K562 (cell line): ENCODE results near the gene PLIN5. TPM values are rescaled to one million over a fixed set of nuclear protein-coding genes. Genes with fewer than 3 reads are reported as not detected.

Source experiments
- ARID1B ChIP-seq: fragments of 450-650 bp; IDR thresholded peaks from 2 replicates; pipeline ENCODE4 v1.6.1; 2016; ENCODE audit warnings: antibody characterized with exemption, mild to moderate bottlenecking, inconsistent platforms
- ATF1 ChIP-seq, 2 experiments: fragments of 450-650 bp in 1 of 2; IDR thresholded peaks; 2 replicates each; pipeline ENCODE4 v1.6.1; 2016; ENCODE audit warnings: missing compliant biosample characterization in 1 of 2, missing genetic modification characterization in 1 of 2
- FOXA3 ChIP-seq, 2 experiments: fragments of 450-650 bp in 1 of 2; sonication (generic) in 1 of 2; formaldehyde crosslinking; IDR thresholded peaks in 1 of 2; conservative IDR thresholded peaks in 1 of 2; 2 replicates each; pipeline versions ENCODE4 v1.4.0 to v1.8.0; 2020 to 2022; ENCODE audit warnings: mild to moderate bottlenecking in 2 of 2, missing genetic modification reagents in 1 of 2
- FOXK2 ChIP-seq, 2 experiments: fragments of 450-650 bp; IDR thresholded peaks in 1 of 2; conservative IDR thresholded peaks in 1 of 2; 2 replicates each; pipeline ENCODE4 v1.6.1; 2016; ENCODE audit warnings: low read depth in 2 of 2, mild to moderate bottlenecking in 1 of 2
- FUS ChIP-seq: fragments of 200-400 bp; formaldehyde crosslinking; optimal IDR thresholded peaks from 2 replicates; pipeline ENCODE3; 2017; ENCODE audit warnings: low read depth, low read length
- HCFC1 ChIP-seq: IDR thresholded peaks from 2 replicates; pipeline ENCODE4 v1.6.1; 2012; ENCODE audit warnings: low read depth, low read length, improper control_type of control experiment
- KAT2B ChIP-seq: IDR thresholded peaks from one replicate; pipeline ENCODE4 v1.6.1; 2012; ENCODE audit warnings: low read depth, mild to moderate bottlenecking, control low read depth, inconsistent platforms, low read length, moderate library complexity
- KLF10 ChIP-seq: fragments of 250-450 bp; sonication (Bioruptor Pico); IDR thresholded peaks from 2 replicates; pipeline ENCODE4 v1.6.1; 2021; ENCODE audit warnings: matching md5 sums
- MYBL2 ChIP-seq, 2 experiments: fragments of 450-650 bp in 1 of 2; sonication (generic) in 1 of 2; formaldehyde crosslinking in 1 of 2; IDR thresholded peaks; 2 replicates each; pipeline versions ENCODE4 v1.6.1 to v1.8.1; 2017 to 2022; ENCODE audit warnings: borderline replicate concordance in 1 of 2, inconsistent platforms in 1 of 2, low read depth in 1 of 2, mild to moderate bottlenecking in 1 of 2, missing genetic modification reagents in 1 of 2, moderate library complexity in 1 of 2
- NR4A1 ChIP-seq, 2 experiments: fragments of 250-450 bp in 1 of 2; fragments of 450-650 bp in 1 of 2; sonication (Bioruptor Pico) in 1 of 2; IDR thresholded peaks; 2 replicates each; pipeline versions ENCODE4 v1.4.0 to v1.6.1; 2016 to 2020; ENCODE audit warnings: mild to moderate bottlenecking in 2 of 2, missing compliant biosample characterization in 1 of 2, missing genetic modification characterization in 1 of 2, moderate library complexity in 1 of 2
- PHF8 ChIP-seq: fragments of 200-600 bp; sonication (generic); IDR thresholded peaks from 2 replicates; pipeline ENCODE4 v1.6.1; 2012; ENCODE audit warnings: mixed run types, mild to moderate bottlenecking, inconsistent platforms, low read length, moderate library complexity, borderline replicate concordance
- SP2 ChIP-seq: IDR thresholded peaks from 2 replicates; pipeline ENCODE4 v1.6.1; 2011; ENCODE audit warnings: mild to moderate bottlenecking, low read depth, low read length, moderate library complexity; ENCODE audit not compliant: poor library complexity, severe bottlenecking; ENCODE audit errors: extremely low read depth
- STAG1 ChIP-seq: sonication (generic); formaldehyde crosslinking; IDR thresholded peaks from 2 replicates; pipeline ENCODE4 v1.5.0; 2020; ENCODE audit warnings: missing genetic modification reagents, borderline replicate concordance
- ZNF586 ChIP-seq: fragments of 450-650 bp; formaldehyde crosslinking; conservative IDR thresholded peaks from 2 replicates; pipeline ENCODE4 v1.4.0; 2020; ENCODE audit warnings: mild to moderate bottlenecking, moderate library complexity
- polyA plus RNA-seq, 8 experiments: library from polyadenylated mRNA; depleted of rRNA in 4 of 8; stranded (reverse) in 5 of 8; unstranded in 3 of 8; fragments of >200 nt; fragmentation: Nextera tagmentation in 2 of 8; fragmentation: Illumina TruSeq in 1 of 8; extraction: Ambion mirVana in 2 of 8; extraction: Trizol in 1 of 8; gene quantifications; 2 replicates each; pipeline versions ENCODE4 v1.2.1 to v1.2.3, GENCODE V29; 2011 to 2014; ENCODE audit warnings: inconsistent platforms in 1 of 8, missing spikeins in 1 of 8
- total RNA-seq, 7 experiments: library from RNA; depleted of rRNA in 6 of 7; stranded (reverse); fragments of >200 nt in 6 of 7; fragmentation: Illumina TruSeq in 2 of 7; extraction: Trizol in 2 of 7; gene quantifications; 2 replicates each; pipeline versions ENCODE4 v1.2.1 to v1.2.3, GENCODE V29; 2011 to 2021; ENCODE audit warnings: low replicate concordance in 1 of 7
- TF ChIP-seq, protein P1 (sequence below): sonication (generic); formaldehyde crosslinking; IDR thresholded peaks from 2 replicates; pipeline ENCODE4 v1.8.1; 2023; ENCODE audit warnings: mild to moderate bottlenecking, missing genetic modification reagents
- TF ChIP-seq, protein P2 (sequence below): sonication (generic); formaldehyde crosslinking; IDR thresholded peaks from 2 replicates; pipeline ENCODE4 v1.8.1; 2023; ENCODE audit warnings: mild to moderate bottlenecking, missing genetic modification reagents, moderate library complexity
- TF ChIP-seq, protein P3 (sequence below): fragments of 450-650 bp; IDR thresholded peaks from 2 replicates; pipeline ENCODE4 v1.6.1; 2016; ENCODE audit warnings: low read depth, mild to moderate bottlenecking, moderate library complexity
- TF ChIP-seq, protein P4 (sequence below): sonication (generic); formaldehyde crosslinking; IDR thresholded peaks from 2 replicates; pipeline ENCODE4 v1.8.1; 2023; ENCODE audit warnings: mild to moderate bottlenecking, missing genetic modification reagents

Gene PLIN5
- total and polyA plus RNA-seq, 9 of the 15 experiments (the other 6 are each of a cell fraction or from before 2014, with no cell fraction given), result 0.04 to 1.3 (median 0.50) TPM

DNA sequence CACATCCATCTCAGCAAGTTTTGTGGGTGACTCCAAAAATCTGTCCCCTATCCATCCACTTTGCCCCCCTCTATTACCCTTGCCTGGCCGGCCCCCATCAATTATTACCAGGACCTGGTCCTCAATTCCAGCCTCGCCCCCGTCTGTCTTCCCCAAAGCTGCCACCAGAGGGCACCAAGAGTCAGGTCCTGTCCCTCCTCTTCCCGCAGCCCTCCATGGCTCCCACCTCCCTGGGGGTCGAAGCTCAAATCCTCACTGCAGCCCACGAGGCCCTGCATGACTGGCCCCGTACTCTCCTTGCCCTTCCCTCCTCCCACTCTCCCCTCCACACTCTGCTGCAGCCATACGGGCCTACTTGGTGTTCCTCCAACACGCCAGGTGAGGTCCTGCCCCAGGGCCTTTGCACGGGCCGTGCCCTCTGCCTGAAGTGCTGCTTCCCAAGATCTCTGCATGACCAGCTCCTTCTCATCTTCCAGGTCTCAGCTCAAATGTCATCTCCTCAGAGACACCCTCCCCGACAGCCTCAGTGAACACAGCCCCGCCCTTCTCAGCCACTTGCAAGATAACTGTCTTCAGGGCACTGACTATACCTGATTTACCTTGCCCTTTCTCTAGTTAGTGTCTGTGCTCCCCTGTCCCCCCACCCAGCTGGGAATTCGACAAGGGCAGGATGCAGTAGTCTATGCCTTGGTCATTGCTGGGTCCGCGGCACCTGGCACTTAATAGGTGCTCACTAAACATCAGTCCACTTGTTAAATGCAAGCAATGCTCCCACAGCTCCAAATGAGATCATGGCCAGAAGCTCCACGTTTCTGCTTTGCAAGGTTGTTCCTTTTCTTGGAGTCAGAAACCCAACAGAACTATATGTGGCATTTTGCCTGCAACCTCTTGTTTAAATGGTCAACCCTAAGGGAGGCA lies 41.3 kb upstream of the PLIN5 start (continued):
- TF ChIP-seq KLF10 (no peak), PHF8 (no peak), SP2 (no peak), ARID1B (peak; percentile 33; the same call in 1 of the 2 replicates), FOXA3 (CRISPR knock-in tag; conservative IDR thresholded peaks at IDR 0.05 in 1 of 2, IDR thresholded peaks at IDR 0.05 in 1 of 2) (no peak), MYBL2 (IDR thresholded peaks at IDR 0.05; ENCODE audit: low read depth) (no peak), MYBL2 (CRISPR knock-in tag; IDR thresholded peaks at IDR 0.05; ENCODE audit: borderline replicate concordance) (no peak), ZNF586 (CRISPR knock-in tag) (no peak), STAG1 (no peak), FOXK2 (conservative IDR thresholded peaks at IDR 0.05 in 1 of 2, IDR thresholded peaks at IDR 0.05 in 1 of 2; ENCODE audit: low read depth in 2 of 2) (no peak), NR4A1 (CRISPR knock-in tag; IDR thresholded peaks at IDR 0.05) (no peak), NR4A1 (tag; IDR thresholded peaks at IDR 0.05) (no peak), HCFC1 (no peak), ATF1 (CRISPR knock-in tag; IDR thresholded peaks at IDR 0.05) (no peak), ATF1 (tag; IDR thresholded peaks at IDR 0.05) (no peak), KAT2B (no peak), FUS (no peak)
- TF ChIP-seq, protein P1, sequence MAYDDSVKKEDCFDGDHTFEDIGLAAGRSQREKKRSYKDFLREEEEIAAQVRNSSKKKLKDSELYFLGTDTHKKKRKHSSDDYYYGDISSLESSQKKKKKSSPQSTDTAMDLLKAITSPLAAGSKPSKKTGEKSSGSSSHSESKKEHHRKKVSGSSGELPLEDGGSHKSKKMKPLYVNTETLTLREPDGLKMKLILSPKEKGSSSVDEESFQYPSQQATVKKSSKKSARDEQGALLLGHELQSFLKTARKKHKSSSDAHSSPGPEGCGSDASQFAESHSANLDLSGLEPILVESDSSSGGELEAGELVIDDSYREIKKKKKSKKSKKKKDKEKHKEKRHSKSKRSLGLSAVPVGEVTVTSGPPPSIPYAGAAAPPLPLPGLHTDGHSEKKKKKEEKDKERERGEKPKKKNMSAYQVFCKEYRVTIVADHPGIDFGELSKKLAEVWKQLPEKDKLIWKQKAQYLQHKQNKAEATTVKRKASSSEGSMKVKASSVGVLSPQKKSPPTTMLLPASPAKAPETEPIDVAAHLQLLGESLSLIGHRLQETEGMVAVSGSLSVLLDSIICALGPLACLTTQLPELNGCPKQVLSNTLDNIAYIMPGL (CRISPR knock-in tag), result no peak
- TF ChIP-seq, protein P2, sequence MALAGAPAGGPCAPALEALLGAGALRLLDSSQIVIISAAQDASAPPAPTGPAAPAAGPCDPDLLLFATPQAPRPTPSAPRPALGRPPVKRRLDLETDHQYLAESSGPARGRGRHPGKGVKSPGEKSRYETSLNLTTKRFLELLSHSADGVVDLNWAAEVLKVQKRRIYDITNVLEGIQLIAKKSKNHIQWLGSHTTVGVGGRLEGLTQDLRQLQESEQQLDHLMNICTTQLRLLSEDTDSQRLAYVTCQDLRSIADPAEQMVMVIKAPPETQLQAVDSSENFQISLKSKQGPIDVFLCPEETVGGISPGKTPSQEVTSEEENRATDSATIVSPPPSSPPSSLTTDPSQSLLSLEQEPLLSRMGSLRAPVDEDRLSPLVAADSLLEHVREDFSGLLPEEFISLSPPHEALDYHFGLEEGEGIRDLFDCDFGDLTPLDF, result no peak
- TF ChIP-seq, protein P3, sequence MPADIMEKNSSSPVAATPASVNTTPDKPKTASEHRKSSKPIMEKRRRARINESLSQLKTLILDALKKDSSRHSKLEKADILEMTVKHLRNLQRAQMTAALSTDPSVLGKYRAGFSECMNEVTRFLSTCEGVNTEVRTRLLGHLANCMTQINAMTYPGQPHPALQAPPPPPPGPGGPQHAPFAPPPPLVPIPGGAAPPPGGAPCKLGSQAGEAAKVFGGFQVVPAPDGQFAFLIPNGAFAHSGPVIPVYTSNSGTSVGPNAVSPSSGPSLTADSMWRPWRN, result no peak
- TF ChIP-seq, protein P4, sequence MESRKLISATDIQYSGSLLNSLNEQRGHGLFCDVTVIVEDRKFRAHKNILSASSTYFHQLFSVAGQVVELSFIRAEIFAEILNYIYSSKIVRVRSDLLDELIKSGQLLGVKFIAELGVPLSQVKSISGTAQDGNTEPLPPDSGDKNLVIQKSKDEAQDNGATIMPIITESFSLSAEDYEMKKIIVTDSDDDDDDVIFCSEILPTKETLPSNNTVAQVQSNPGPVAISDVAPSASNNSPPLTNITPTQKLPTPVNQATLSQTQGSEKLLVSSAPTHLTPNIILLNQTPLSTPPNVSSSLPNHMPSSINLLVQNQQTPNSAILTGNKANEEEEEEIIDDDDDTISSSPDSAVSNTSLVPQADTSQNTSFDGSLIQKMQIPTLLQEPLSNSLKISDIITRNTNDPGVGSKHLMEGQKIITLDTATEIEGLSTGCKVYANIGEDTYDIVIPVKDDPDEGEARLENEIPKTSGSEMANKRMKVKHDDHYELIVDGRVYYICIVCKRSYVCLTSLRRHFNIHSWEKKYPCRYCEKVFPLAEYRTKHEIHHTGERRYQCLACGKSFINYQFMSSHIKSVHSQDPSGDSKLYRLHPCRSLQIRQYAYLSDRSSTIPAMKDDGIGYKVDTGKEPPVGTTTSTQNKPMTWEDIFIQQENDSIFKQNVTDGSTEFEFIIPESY, result no peak
